Testis (tissue), 2 donors: ENCODE measurements around the gene CDH13.

Experiments used
- POLR2A ChIP-seq: fragments of 450-650 bp; IDR thresholded peaks from one replicate; pipeline ENCODE4 v1.6.1; 2017; ENCODE audit warnings: antibody characterized with exemption, mild to moderate bottlenecking, moderate library complexity
- TF ChIP-seq, protein P1 (sequence below), 3 experiments: fragments of 450-650 bp in 2 of 3; fragments of 200-600 bp in 1 of 3; sonication (generic) in 1 of 3; IDR thresholded peaks; one replicate each; pipeline ENCODE4 v1.5.1; 2016 to 2019; ENCODE audit warnings: antibody characterized with exemption in 3 of 3, mild to moderate bottlenecking in 2 of 3, moderate library complexity in 1 of 3

DNA sequence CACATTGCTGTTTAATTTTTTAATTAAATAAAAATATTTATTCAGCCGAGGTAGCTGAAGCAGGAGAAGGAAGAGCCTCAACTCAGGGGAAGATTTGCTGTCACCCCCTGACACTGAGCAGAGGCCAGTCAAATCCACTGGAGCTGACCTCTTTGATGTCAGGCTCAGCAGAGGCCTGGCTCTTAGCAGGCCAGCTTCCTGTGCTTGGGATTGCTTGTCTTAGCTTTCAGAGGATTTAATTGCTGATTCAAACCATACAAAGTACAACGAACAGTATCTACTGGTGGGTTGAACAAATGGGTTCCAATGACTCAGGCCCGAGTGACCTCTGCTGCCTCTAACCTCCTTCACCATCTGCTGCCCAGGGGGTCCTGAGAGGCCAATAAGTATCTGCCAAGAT lies 764.0 kb downstream of the CDH13 start:
- TF ChIP-seq, protein P1, sequence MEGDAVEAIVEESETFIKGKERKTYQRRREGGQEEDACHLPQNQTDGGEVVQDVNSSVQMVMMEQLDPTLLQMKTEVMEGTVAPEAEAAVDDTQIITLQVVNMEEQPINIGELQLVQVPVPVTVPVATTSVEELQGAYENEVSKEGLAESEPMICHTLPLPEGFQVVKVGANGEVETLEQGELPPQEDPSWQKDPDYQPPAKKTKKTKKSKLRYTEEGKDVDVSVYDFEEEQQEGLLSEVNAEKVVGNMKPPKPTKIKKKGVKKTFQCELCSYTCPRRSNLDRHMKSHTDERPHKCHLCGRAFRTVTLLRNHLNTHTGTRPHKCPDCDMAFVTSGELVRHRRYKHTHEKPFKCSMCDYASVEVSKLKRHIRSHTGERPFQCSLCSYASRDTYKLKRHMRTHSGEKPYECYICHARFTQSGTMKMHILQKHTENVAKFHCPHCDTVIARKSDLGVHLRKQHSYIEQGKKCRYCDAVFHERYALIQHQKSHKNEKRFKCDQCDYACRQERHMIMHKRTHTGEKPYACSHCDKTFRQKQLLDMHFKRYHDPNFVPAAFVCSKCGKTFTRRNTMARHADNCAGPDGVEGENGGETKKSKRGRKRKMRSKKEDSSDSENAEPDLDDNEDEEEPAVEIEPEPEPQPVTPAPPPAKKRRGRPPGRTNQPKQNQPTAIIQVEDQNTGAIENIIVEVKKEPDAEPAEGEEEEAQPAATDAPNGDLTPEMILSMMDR (IDR thresholded peaks at IDR 0.05) = no peak
- no peak for TF ChIP-seq POLR2A
